ENCODE results near the gene PDE4D. TPM values are rescaled to one million over a fixed set of nuclear protein-coding genes. Genes with fewer than 3 reads are reported as not detected.

Gene PDE4D
- total and polyA plus RNA-seq, 10 of the 15 experiments (the other 5 are each of a cell fraction or from before 2014, with no cell fraction given), result 0.87 to 4.1 (median 2.2) TPM

GRCh38 chr5:59257488-59258400 is 635.8 kb downstream of the PDE4D start:
- WGBS (ENCODE audit: insufficient coverage, insufficient replicate concordance, low lambda C conversion rate, missing lambda C conversion rate), result 22% methylated on average over 4 of the region's 4 CpGs
- Histone ChIP-seq H3K27ac (ENCODE audit: control insufficient read depth, insufficient read depth) (no peak overlapping the region), H3K9ac (ENCODE audit: control insufficient read depth, insufficient read depth, low read length) (no peak overlapping the region), H4K20me1 (ENCODE audit: control insufficient read depth, insufficient read depth) (no peaks in the 10 kb centered on the region), H2AFZ (ENCODE audit: control insufficient read depth, low read depth, low read length) (no peak overlapping the region), H3K79me2 (ENCODE audit: control insufficient read depth, insufficient read depth, low read length) (no peaks in the 10 kb centered on the region), H3K4me1 (ENCODE audit: control insufficient read depth, insufficient read depth, low read length) (no peaks in the 10 kb centered on the region), H3K9me3 (replicated peaks; ENCODE audit: control insufficient read depth, insufficient read depth, low read length) (no peaks in the 10 kb centered on the region), H3K36me3 (ENCODE audit: control insufficient read depth in 2 of 2, insufficient read depth in 2 of 2, low read length in 1 of 2) (no peaks in the 10 kb centered on the region), H3K4me3 (no peak overlapping the region), H3K4me2 (ENCODE audit: control insufficient read depth, insufficient read depth) (no peak overlapping the region), H3K27me3 (replicated peaks in 1 of 2; ENCODE audit: control insufficient read depth in 2 of 2, insufficient read depth in 2 of 2, low read length in 1 of 2) (no peaks in the 10 kb centered on the region)
- no peak for FAIRE-seq
- no peak for ATAC-seq
- in situ Hi-C loops (cut with MboI), result no loop called here
- CTCF ChIA-PET, result no interaction called here
- no TSS peak for BruUV-seq (replicated peaks)
- RAD21 ChIA-PET (ENCODE audit: unreplicated experiment), result no interaction called here
- POLR2A ChIA-PET, result no interaction called here
- SMC1A ChIA-PET (ENCODE audit: uncharacterized antibody, unreplicated experiment), result no interaction called here
- intact Hi-C loops (cut with micrococcal nuclease; ENCODE audit: unreplicated experiment), result no loop called here
- no peak for DNase-seq (ENCODE audit: low read depth, low spot score)
- TF ChIP-seq TCF12 (IDR thresholded peaks at IDR 0.05; ENCODE audit: low read depth, low read length), result no peak
- no peak for TF ChIP-seq ZNF384 (IDR thresholded peaks at IDR 0.05; ENCODE audit: borderline replicate concordance, low read depth, low read length)
- no peak for TF ChIP-seq ZBTB11 (CRISPR knock-in tag; IDR thresholded peaks at IDR 0.05)
- no peak for TF ChIP-seq EGR1 (IDR thresholded peaks at IDR 0.05; ENCODE audit: borderline replicate concordance in 1 of 2, low read depth in 2 of 2, low read length in 2 of 2)
- no peak for TF ChIP-seq ZBTB40 (IDR thresholded peaks at IDR 0.05; ENCODE audit: borderline replicate concordance)
- no peak for TF ChIP-seq USF2 (IDR thresholded peaks at IDR 0.05; ENCODE audit: borderline replicate concordance, low read depth, low read length)
- TF ChIP-seq RCOR1 (conservative IDR thresholded peaks at IDR 0.05; ENCODE audit: low read depth, low read length), result no peak
- no peak for TF ChIP-seq NR2C2 (IDR thresholded peaks at IDR 0.05; ENCODE audit: borderline replicate concordance, control insufficient read depth, insufficient read length, low read depth)
- TF ChIP-seq NFXL1 (IDR thresholded peaks at IDR 0.05; ENCODE audit: borderline replicate concordance), result no peak
- no peak for TF ChIP-seq ELK1 (IDR thresholded peaks at IDR 0.05; ENCODE audit: low read depth, low read length)
- no peak for TF ChIP-seq SREBF1 (IDR thresholded peaks at IDR 0.05; ENCODE audit: low read length)
- TF ChIP-seq GABPA (IDR thresholded peaks at IDR 0.05; ENCODE audit: low read depth), result no peak
- TF ChIP-seq ZBED1 (IDR thresholded peaks at IDR 0.05; ENCODE audit: borderline replicate concordance), result no peak
- TF ChIP-seq TBL1XR1 (IDR thresholded peaks at IDR 0.05; ENCODE audit: low read depth, low read length), result no peak

Data from GM12878 (cell line).